GM23248 (cell line): ENCODE measurements around the gene RPS27L.

Experiments used
- EZH2 ChIP-seq: fragments of 200-600 bp; sonication (generic); IDR thresholded peaks from 2 replicates; pipeline ENCODE4 v1.6.1; 2018; ENCODE audit warnings: antibody characterized with exemption, mild to moderate bottlenecking; ENCODE audit not compliant: insufficient read depth, poor library complexity, severe bottlenecking
- EZH2phosphoT487 ChIP-seq: fragments of 200-600 bp; sonication (generic); IDR thresholded peaks from 2 replicates; pipeline ENCODE4 v1.6.1; 2018; ENCODE audit warnings: antibody characterized with exemption, moderate library complexity, mild to moderate bottlenecking, low read depth; ENCODE audit not compliant: insufficient read depth

GRCh38 chr15:63202861-63203260, 45.6 kb upstream of the RPS27L start:
- TF ChIP-seq EZH2phosphoT487 (no peak), EZH2 (no peak)
